Heart right ventricle (tissue), 16 donors: ENCODE measurements around the gene TTLL9. TPM values are rescaled to one million over a fixed set of nuclear protein-coding genes. Genes with fewer than 3 reads are reported as not detected.

Source experiments
- ATAC-seq, 8 donors: fragments of 200-7000 bp; cut with Tn5 transposase; one replicate each; pipeline ENCODE4 v1.9.1; 2020; ENCODE audit warnings: mild to moderate bottlenecking in 8 of 8, moderate library complexity in 8 of 8, moderate number of reproducible peaks in 1 of 8
- DNase-seq, 2 donors: peaks; one replicate each; pipeline ENCODE4 v3.0.0-alpha.2; 2020
- H3K27ac ChIP-seq, 10 donors: fragments of 200-600 bp; sonication (generic) in 2 of 10; one replicate each; pipeline versions ENCODE4 v1.5.0 to v1.8.0; 2020 to 2022; ENCODE audit warnings: mild to moderate bottlenecking in 3 of 10
- H3K27me3 ChIP-seq, 7 donors: fragments of 200-600 bp; one replicate each; pipeline ENCODE4 v1.8.0; 2021 to 2022; ENCODE audit warnings: mild to moderate bottlenecking in 2 of 7
- H3K36me3 ChIP-seq, 9 donors: fragments of 200-600 bp; sonication (generic) in 1 of 9; one replicate each; pipeline versions ENCODE4 v1.5.0 to v1.8.0; 2020 to 2022; ENCODE audit warnings: mild to moderate bottlenecking in 2 of 9
- H3K4me1 ChIP-seq, 9 donors: fragments of 200-600 bp; sonication (generic) in 1 of 9; one replicate each; pipeline versions ENCODE4 v1.5.0 to v1.8.0; 2020 to 2022; ENCODE audit warnings: mild to moderate bottlenecking in 4 of 9
- H3K4me3 ChIP-seq, 10 donors: fragments of 200-600 bp; sonication (generic) in 2 of 10; one replicate each; pipeline versions ENCODE4 v1.5.0 to v1.8.0; 2020 to 2022; ENCODE audit warnings: mild to moderate bottlenecking in 7 of 10, moderate library complexity in 2 of 10
- H3K9me3 ChIP-seq, 11 donors: fragments of 200-600 bp in 10 of 11; sonication (generic) in 2 of 11; one replicate each; pipeline versions ENCODE4 v1.5.0 to v1.8.0; 2013 to 2022; ENCODE audit warnings: mild to moderate bottlenecking in 2 of 11, control low read depth in 1 of 11, moderate library complexity in 1 of 11
- WGBS, 2 donors: extraction: QIAGEN DNeasy Blood & Tissue Kit; methylation state at CpG; one replicate each; pipeline ENCODE4 v1.1.7; 2013; ENCODE audit warnings: inconsistent platforms in 1 of 2; 5-methylcytosine and 5-hydroxymethylcytosine counted together
- intact Hi-C, 10 donors: fragments of 100-400 bp; cut with DNase I; formaldehyde crosslinking; loops; one replicate each; pipeline versions ENCODE4 v1.11.1 to v1.14.2; 2022
- polyA plus RNA-seq, 2 donors: library from polyadenylated mRNA; stranded (reverse); fragments of 200-250 nt; gene quantifications; one replicate each; pipeline ENCODE4 v1.2.3, GENCODE V29; 2013
- total RNA-seq, 10 donors: library from RNA; stranded (reverse); fragmentation: NEBNext Ultra II Directional in 3 of 10; extraction: Animal tissue kit (Norgen Biotek cat#: 25700) in 3 of 10; gene quantifications; one replicate each; pipeline versions ENCODE4 v1.2.1 to v1.2.4, GENCODE V29; 2021 to 2023
- TF ChIP-seq, protein P1 (sequence below), 9 donors: fragments of 200-600 bp; sonication (generic) in 2 of 9; IDR thresholded peaks; one replicate each; pipeline versions ENCODE4 v1.5.0 to v1.8.0; 2021 to 2022; ENCODE audit warnings: antibody characterized with exemption in 9 of 9, mild to moderate bottlenecking in 5 of 9, moderate library complexity in 1 of 9
- donor health status: Arrhythmogenic right ventricular cardiomyopathy.
- donor health status: ischemic (EF 13 %, LVEDD 7.1; RV severe dilation, severe dysfunction).
- donor health status: healthy with polysubstance abuse.
- donor health status: DM: no; HTN: yes; CAD: no.
- donor health status: DM: no; HTN: no; CAD: no.
- donor health status: ischemic (EF 25% LVEDD 6.9; RV normal size, moderate dysfunction).
- donor health status: ischemic (EF 25% LVEDD 5.7; RV mildly dilated, moderate dysfunction).
- donor health status: healthy.
- donor health status: DM: yes; HTN: yes; CAD: no.
- donor health status: Ischemic cardiomyopathy.
- donor health status: ischemic (EF 35%, LVEDD 5.7; RV mildly dilated, moderate dysfunction).
- donor health status: nonischemic (EF 11% LVEDD 7.7; RV severe dilation, severe dysfunction).
- donor health status: DM: yes; HTN: yes; CAD: no.
- donor health status: PGD.
- donor health status: ischemic (EF 29% LVEDD 5.4; RV normal size, mild dysfunction).
- donor health status: nonischemic (EF 23%, LVEDD 6.1; RV moderate dilation, normal function).

TTLL9 gene
- total and polyA plus RNA-seq, 12 donors: 0.03 to 0.15 (median 0.07) TPM; not detected in 9

DNA sequence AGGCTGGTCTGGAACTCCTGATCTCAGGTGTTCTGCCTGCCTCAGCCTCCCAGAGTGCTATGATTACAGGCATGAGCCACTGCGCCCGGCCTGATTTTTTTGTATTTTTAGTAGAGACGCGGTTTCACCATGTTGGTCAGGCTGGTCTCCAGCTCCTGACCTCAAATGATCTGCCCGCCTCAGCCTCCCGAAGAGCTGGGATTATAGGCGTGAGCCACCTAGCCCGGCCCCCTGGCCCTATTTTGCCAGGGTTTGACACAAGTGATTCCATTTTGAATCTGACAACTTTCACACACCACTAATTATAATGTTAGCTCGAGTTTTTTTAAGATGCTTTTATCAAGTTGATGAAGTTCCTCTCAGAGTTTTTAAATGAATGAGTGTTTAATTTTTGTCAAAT, 25.6 kb downstream of the TTLL9 start:
- H3K9me3 ChIP-seq: no peaks in the 10 kb centered on the region
- H3K36me3 ChIP-seq: no peaks in the 10 kb centered on the region
- no peak overlapping the region for H3K4me3 ChIP-seq
- peaks cover 0 to 12% (median 6%) of the 10 kb centered on the region in 9 donors for H3K4me1 ChIP-seq
- TF ChIP-seq, protein P1, sequence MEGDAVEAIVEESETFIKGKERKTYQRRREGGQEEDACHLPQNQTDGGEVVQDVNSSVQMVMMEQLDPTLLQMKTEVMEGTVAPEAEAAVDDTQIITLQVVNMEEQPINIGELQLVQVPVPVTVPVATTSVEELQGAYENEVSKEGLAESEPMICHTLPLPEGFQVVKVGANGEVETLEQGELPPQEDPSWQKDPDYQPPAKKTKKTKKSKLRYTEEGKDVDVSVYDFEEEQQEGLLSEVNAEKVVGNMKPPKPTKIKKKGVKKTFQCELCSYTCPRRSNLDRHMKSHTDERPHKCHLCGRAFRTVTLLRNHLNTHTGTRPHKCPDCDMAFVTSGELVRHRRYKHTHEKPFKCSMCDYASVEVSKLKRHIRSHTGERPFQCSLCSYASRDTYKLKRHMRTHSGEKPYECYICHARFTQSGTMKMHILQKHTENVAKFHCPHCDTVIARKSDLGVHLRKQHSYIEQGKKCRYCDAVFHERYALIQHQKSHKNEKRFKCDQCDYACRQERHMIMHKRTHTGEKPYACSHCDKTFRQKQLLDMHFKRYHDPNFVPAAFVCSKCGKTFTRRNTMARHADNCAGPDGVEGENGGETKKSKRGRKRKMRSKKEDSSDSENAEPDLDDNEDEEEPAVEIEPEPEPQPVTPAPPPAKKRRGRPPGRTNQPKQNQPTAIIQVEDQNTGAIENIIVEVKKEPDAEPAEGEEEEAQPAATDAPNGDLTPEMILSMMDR (IDR thresholded peaks at IDR 0.05): no peak
- no peak for ATAC-seq
- WGBS, 2 donors: 92% methylated on average over 9 of the region's 9 CpGs
- H3K27me3 ChIP-seq: peaks cover 0 to 6% (median 0%) of the 10 kb centered on the region in 7 donors
- intact Hi-C loops: no loop called here
- peak overlapping the region in 3 of 10 donors; percentile 71 to 83 (median 79) for H3K27ac ChIP-seq
- no peak for DNase-seq

DNA sequence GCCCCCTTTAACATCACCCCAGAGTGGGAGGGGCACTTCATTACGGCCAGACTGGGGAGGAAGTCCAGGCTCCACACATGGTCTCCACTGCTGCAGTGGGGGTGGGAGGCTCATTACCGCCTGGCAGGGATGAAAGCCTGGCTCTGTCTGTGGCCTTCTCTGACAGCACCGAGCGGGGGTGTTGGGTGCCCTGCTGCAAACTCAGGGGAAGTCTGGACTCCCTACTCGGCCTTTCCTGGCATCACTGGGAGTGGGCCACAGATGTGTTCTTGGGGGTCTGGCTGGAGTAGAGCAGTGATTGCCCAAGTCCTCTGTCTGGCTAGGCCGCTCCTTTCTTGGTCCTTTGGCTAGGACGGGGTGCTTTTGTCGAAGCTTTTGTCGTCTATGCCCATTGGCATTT, 27.1 kb downstream of the TTLL9 start:
- intact Hi-C loops: no loop called here

DNA sequence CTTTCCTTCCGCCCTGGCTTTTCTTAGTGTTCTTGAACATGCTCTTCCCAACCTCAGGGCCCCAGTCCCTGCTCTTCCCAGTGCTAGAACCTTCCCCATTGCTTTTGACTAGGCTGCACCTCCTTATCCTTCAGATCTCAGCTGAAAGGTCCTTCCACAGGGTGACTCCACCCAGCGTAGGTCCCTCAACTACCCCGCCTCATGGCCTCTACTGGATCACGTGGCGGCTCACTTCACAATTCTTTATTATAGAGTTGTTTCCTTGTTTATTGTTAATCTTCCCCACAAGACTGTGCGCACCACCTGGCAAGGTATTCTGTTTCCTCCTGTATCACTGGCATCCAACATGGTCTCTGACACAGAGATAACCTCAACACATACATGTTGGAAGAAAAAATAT, 31.2 kb downstream of the TTLL9 start:
- Histone ChIP-seq H3K4me3 (no peak overlapping the region), H3K27ac (no peak overlapping the region), H3K36me3 (no peaks in the 10 kb centered on the region), H3K27me3 (no peaks in the 10 kb centered on the region), H3K9me3 (no peaks in the 10 kb centered on the region), H3K4me1 (no peaks in the 10 kb centered on the region)
- ATAC-seq (no peak), DNase-seq (no peak)
- intact Hi-C loops: no loop called here
- WGBS, 2 donors: 90 to 94% methylated on average over 6 of the region's 6 CpGs
- TF ChIP-seq, protein P1 (IDR thresholded peaks at IDR 0.05): no peak

More for the DNA sequence above, 27.1 kb downstream of the TTLL9 start:
- Histone ChIP-seq H3K9me3 (no peaks in the 10 kb centered on the region), H3K36me3 (no peaks in the 10 kb centered on the region), H3K27me3 (no peaks in the 10 kb centered on the region), H3K27ac (no peak overlapping the region), H3K4me3 (no peak overlapping the region), H3K4me1 (peaks cover 0 to 12% (median 6%) of the 10 kb centered on the region in 9 donors)
- no peak for DNase-seq
- 77% methylated on average over 9 of the region's 9 CpGs for WGBS, 2 donors
- TF ChIP-seq, protein P1 (IDR thresholded peaks at IDR 0.05): no peak
- no peak for ATAC-seq

DNA sequence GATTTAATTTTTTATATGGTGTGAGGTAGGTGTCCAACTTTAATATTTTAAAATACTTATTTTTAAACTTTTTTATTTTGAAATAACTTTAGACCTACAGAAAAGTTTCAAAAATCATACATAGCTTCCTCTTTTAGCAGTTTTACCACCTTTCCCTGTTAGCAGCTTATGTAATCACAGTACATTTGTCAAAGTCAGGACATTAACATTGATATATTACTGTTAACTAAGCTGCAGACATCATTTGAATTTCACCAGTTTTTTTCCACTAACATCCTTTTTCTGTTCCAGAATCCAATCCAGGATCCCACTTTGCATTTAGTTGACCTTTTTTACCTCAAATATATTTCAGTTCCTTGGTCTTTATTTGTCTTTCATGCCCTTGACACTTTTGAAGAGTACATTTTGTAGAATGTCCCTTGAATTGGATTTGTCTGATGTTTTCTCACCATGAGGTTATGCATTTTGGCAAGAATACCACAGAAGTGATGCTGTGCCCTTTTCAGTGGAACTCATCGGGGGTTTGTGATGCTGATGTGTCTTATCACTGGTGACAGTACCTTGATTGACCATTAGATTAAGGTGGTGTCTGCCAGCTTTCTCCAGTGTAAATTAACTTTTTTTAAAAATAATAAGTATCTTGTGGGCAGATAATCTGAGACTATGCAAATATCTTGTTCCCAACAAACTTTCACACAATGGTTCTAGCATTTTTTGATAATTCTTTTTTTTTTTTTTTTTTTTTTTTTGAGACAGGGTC, 33.4 kb downstream of the TTLL9 start:
- no peak for DNase-seq

More for the DNA sequence above, 33.4 kb downstream of the TTLL9 start:
- no peaks in the 10 kb centered on the region for H3K27me3 ChIP-seq
- H3K4me3 ChIP-seq: no peak overlapping the region
- no peak overlapping the region for H3K27ac ChIP-seq
- no peak for ATAC-seq
- TF ChIP-seq, protein P1 (IDR thresholded peaks at IDR 0.05): no peak
- no peaks in the 10 kb centered on the region for H3K4me1 ChIP-seq
- no peaks in the 10 kb centered on the region for H3K36me3 ChIP-seq
- WGBS, 2 donors: 59 to 64% methylated on average over 1 of the region's 1 CpG
- no peaks in the 10 kb centered on the region for H3K9me3 ChIP-seq
- intact Hi-C loops: no loop called here
